Superior temporal gyrus (tissue), 1 donor: ENCODE results near the gene IL36A.

Source experiments
- DNase-seq: peaks from one replicate; pipeline ENCODE4 v3.0.0-alpha.2; 2016; ENCODE audit errors: extremely low spot score

IL36A gene

DNA sequence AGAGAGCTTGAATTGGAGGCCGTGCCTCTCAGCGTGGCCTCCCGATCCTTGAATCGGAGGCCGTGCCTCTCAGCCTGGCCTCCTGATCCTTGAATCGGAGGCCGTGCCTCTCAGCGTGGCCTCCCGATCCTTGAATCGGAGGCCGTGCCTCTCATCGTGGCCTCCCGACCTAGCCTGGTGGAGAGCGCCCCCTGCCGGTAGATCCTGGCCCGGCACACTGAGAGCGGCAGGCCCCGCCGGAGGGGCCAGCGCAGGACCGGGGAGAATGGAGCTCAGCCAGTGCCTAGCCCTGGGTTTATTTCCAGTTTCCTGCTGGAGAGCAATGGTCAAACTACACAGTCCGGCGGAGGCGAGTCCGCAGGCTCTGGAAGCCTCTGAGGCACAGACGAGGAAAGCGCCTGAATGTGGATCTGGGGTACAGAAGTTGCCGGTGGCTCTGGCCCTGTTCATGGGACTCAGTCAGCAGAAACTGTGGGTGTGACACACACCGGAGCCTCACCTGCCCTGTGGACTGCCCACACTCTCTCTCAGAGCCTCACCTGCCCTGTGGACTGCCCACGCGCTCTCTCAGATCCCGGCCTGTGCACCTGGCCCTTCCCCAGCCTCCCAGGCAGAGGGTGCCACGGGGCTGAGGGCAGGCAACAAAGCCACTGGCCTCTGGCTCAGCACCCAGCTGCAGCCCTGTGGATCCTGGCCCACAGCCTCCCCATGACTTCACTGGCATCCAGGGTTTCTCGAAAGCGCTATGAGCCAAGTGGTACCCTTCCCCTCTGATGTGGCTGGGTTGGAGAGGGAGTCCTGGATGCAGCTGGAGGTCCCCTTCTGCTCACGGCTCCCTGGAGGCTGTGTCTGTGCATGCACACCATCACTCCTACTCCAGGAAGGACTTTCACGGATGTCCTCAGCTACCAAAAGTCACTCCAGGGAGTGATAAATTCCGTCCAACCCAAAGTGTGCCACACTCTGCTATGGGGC lies 45.9 kb downstream of the IL36A start:
- no peak for DNase-seq

DNA sequence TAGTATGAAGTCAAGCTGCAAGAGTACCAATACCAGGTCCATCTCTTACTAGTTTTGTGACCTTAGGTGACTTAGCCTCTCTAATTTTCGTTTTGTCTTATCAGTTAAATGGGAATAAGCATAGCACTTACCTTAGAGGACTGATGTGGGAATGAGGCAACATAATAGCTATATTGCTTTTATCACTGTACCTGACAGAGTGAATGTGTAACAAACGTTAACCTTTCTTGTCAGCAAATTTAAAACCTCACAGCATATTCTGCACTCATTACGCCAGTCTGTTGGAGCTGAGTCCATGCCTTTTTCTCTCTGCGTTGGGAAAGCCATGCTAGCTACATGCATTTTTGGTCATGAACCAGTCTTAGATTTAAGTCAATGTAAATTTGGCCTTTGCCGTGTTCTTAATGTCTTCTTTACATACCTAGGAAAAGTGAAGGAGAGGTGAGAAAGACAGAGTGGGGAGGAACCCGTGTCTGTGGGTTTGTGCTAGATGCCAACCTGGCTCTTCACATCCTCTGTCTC lies 47.2 kb downstream of the IL36A start, which contains the start of gene IL36B:
IL36B (minus strand) TSS at position 472 of the 522 bp plus-strand sequence.
- no peak for DNase-seq

DNA sequence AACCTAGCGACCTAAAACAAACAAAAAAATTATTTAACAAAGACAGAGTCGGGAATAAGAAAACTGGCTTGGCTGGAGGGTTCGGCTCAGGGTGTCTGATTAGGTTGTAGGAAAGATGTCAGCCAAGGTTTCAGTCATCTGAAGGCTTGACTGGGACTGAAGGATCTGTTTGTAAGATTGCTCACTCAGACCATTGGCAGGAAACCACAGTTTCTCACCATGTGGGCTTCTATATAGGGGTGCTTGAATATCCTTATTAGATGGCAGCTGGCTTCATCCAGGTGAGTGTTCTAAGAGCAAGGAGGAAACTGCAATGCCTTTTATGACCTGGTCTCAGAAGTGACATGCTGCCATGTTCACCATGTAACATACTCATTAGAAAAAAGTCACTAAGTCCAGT lies 48.4 kb downstream of the IL36A start:
- DNase-seq, result no peak

DNA sequence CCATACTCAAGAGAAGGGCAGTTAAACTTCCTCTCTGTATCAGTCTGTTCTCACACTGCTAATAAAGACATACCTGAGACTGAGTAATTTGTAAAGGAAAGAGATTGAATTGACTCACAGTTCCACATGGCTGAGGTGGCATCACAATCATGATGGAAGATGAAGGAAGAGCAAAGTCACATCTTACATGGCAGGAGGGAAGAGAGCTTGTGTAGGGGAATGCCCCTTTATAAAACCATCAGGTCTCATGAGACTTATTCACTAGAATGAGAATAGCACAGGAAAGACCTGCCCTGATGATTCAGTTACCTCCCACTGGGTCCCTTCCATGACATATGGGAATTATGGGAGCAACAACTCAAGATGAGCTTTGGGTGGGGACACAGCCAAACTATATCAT lies 48.8 kb downstream of the IL36A start:
- no peak for DNase-seq

DNA sequence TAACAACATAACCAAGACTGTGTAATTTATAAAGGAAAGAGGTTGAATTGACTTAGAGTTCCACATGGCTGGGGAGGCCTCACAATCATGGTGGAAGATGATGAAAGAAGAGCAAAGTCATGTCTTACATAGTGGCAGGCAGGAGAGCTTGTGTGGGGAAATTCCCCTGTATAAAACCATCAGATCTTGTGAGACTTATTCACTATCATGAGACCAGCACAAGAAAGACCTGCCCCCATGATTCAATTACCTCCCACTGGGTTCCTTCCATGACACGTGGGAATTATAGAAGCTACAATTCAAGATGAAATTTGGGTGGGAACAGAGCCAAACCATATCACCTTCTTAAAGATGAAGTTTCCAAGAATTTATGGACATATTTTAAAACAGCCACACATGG lies 51.3 kb downstream of the IL36A start:
- DNase-seq, result no peak

DNA sequence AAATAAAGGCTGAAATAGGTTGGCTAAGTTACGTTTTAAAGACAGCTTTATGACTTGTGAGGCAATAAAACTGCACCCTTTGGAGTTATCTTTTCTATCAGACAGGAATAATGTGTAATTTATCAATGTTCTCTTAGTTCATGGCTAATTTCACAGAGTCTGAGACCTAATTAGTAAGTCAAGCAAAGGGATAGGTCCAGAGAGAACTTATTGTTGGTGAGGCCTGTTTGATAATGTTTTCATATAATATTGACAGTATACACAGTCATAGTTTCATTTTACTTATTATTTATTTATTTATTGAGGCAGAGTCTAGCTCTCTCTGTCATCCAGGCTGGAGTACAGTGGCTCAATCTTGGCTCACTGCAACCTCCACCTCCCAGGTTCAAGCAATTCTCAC lies 51.9 kb downstream of the IL36A start:
- DNase-seq, result no peak
